ENCODE measurements around the gene THADA.

The THADA gene

DNA sequence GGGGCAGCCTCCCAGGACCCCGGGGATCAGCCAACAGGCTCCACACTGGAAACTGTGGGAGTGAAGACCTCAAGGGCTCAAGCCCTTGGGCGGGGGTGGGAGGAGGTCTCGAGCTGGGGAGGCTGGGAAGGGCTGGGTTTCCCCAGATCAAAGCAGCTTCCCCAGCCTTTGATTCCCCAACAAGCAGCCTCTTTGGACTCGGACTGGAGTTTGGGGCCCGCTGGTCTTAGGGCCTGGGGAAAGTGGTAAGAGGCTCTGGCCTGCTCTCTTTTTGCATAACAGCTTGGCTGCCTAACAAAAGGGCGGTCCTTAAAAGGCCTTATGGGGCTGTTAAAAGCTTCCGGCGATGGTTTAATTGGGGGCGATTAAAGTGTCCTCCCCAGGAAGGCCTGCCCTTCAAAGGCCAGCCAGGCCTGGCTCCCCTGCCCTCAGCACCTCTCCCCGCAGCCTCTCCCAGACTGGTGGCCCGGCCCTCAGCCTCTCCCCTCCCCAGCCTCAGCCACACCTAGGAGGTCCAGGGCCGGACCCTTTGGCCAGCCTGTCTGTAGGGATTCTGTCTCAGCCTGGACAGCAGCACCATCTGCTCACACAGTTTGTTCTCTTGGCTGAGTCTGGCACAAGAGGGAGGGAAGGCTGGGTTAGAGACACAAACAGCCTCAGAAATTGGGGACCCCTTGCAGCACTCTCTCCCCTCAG is 409.0 kb downstream of the THADA start:
- DNase-seq (ENCODE audit: low read depth), result no peak

DNA sequence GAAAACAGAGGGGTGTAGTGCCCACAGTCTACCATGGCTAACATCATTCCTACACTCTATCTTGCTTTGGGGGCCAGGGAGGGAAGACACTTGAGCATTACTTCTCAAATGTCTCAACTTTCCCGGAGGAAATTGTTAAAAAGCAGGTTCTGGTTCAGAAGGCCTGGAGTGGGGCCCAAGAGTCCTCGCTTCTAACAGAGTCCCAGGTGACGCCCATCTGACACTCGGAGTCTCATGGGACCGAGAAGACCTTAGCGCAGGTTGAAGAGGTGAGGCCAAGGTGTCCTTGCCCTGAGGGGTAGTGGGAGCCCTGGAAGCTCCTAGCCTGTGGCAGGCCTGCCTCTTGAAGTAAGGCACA is 409.5 kb downstream of the THADA start:
- DNase-seq (ENCODE audit: low read depth), result no peak

DNA sequence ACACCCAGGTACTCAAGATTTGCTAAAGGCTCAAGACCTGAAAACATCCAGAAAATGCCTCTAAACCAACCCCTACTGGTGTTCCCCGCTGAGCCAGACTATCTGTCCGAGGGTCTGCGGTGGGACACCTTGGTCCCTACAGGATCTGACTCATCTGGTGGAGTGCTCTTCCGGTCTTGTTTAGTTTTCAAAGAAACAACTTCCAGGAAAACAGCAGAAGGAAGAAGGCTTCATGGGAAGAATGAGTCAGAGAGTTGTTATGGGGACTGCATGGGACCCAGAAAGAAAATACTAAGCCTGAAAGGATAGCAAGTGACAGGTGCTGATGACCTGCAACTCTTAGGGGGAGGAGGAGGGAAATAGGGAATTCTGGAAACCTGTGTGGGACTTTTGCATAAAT is 410.7 kb downstream of the THADA start:
- DNase-seq (ENCODE audit: low read depth), result no peak

DNA sequence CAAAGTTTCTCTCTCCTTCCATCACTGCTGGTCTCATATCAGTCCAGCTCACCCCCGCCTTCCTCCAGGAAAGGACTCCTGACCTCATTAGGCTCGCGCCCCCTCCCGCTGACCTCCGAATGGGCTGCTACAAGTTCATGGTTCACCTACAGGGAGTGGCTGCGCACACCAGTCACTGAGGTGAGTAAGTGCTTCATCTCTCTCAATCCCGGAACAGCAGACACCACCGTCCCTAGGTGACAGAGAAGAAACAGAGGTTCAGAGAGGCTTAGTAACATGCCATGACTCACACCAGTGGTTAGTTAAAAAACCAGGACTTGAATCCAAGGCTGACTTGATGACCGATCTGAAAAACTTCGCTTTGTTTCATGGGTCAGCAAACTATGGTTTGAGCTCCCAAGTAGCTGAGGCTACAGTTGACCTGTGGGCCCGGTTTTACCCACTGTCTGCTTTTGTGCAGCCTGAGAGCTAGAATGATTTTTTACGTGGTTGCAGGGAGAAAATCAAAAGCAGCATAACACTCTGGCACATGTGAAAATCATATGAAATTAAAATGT is 411.4 kb downstream of the THADA start:
- DNase-seq (ENCODE audit: low read depth), result no peak

DNA sequence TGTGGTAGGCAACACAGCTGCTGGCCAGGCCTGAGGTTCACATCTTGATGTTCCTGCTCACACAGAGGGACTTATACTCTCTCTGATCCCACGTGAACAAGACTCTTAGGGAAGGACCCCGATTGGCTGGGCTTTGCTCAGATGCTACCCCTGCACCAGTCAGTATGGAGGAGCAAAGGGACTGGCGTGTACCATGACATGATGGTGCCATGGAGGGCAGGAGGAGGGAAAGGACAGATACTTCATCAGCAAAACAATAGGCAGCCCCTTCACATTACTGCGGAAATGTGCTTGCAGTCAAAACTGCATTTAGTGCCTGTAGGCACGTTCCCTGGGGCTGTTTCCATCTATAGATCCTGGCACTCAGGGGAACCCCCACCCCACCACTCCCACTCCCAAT is 412.1 kb downstream of the THADA start:
- DNase-seq (ENCODE audit: low read depth), result no peak

DNA sequence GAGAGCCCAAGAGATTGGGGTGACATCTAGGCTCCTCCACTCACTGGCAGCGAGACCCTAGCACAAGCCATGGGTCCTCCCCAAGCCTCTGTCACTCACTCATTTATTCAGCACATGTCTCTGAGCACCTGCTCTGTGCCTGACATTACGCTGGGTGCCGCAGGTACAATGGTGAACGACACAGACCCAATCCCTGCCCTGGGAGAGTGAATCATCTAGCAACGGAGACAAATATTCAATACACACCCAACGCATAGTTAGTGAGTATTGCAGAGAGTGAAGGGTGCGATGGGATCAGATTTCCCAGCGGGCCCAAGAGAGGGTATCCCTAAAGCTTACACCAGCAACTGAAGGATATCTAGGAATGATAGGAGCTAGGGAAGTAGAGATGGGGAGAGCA is 414.9 kb downstream of the THADA start:
- no peak for DNase-seq (ENCODE audit: low read depth)

Data from stimulated activated CD8-positive, alpha-beta memory T cell treated with anti-CD3 and anti-CD28 coated beads, Interleukin-12 subunit alpha, Interleukin-12 subunit beta, amount 100 ng/mL, for 1 hour (primary cell).